ENCODE results near the gene LONRF3. TPM values are rescaled to one million over a fixed set of nuclear protein-coding genes. Genes with fewer than 3 reads are reported as not detected.

The LONRF3 gene
- 0.17 and 0.32 TPM in 2 replicates for total RNA-seq

DNA sequence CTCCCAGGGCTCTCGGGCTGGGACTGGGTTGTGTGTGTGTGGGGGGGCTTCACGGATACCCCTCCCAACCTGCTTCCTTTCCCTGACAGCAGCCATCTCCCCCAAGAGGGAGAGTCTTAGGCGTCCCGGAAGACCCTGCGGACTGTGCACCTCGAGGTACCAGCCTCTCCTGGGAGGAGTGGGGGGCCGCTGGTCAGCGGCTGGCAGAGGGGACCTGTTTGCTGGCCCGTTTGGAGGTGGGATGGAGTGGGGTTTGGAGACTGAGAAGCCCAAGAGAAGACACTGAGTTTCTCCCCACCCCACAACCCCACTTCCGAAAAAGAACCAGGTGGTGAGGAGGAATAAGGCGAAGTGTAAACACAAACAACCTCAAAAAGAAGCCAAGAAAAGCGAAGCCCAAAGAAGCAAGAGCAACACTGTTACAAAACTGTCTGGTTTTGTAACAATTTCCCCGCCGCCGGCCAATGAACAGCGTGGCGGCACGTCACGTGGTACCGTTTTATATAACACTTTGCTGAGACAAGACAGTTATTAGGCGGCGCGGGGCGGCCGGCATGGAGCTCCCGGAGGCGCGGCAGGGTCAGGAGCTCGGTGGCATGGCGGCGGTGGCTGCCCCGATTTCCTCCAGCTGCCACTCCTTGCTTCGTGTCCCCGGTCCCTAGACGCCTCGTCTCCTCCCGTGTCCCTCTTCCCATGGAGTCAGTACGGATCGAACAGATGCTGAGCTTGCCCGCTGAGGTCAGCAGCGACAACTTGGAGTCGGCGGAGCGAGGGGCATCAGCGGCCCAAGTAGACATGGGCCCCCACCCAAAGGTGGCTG, at the start of gene LONRF3:
LONRF3 (plus strand) TSS at position 531 of the 820 bp plus-strand sequence; CDS start at position 694, 163 bp downstream.
- intact Hi-C loops (cut with micrococcal nuclease): loop anchor here (2.0 to 10.0 kb wide), 2 partner anchors 31 to 129 kb away; no protein-coding TSS in a partner anchor

GRCh38 chrX:118928151-118928550, 46.3 kb upstream of the LONRF3 start:
- intact Hi-C loops (cut with micrococcal nuclease): no loop called here

GRCh38 chrX:118935352-118935751, 39.1 kb upstream of the LONRF3 start:
- intact Hi-C loops (cut with micrococcal nuclease): no loop called here

- intact Hi-C loops (cut with micrococcal nuclease): no loop called here
These were observed 33.3 kb upstream of the LONRF3 start for GRCh38 chrX:118941147-118941546.

DNA sequence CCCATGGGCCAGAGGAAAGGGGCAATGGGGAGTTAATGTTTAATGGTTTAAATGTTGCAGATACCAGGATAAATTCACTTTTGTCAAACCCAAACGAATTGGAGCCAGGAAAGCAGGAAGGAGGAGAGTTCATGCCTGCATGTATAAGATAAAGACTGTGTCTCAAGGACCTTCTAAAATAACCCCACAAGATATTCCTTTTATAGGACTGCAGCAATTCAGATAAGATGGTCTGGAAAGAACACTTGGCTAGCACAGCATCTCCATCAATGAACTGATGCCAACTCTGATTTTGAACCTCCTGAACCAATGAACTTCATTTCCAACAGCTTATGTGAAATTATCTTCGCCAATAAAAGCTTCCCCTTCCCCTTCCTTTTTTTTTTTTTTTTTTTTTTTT, 31.3 kb upstream of the LONRF3 start:
- intact Hi-C loops (cut with micrococcal nuclease): no loop called here

DNA sequence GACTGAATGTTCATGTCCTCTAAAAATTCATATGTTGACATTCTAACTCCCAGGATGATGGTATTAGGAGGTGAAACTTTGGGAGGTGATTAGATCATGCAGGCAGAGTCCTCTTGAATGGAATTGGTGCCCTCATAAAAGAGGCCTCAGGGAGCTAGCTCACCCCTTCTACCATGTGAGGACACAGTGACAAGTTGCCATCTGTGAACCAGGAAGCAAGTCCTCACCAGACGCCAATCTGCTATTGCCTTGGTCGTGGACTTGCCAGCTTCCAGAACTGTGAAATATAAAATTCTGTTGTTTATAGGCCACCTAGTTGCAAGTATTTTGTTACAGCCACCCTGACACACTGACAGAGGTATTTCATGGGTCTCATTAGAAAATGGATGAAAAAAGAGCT, 28.5 kb upstream of the LONRF3 start:
- intact Hi-C loops (cut with micrococcal nuclease): no loop called here

GRCh38 chrX:118948270-118948669, 26.1 kb upstream of the LONRF3 start:
- intact Hi-C loops (cut with micrococcal nuclease): no loop called here

- intact Hi-C loops (cut with micrococcal nuclease): no loop called here
These were observed 12.4 kb upstream of the LONRF3 start for GRCh38 chrX:118961866-118962560.

- intact Hi-C loops (cut with micrococcal nuclease): no loop called here
These were observed 11.3 kb upstream of the LONRF3 start for GRCh38 chrX:118963159-118963558.

GRCh38 chrX:118964252-118964651, 10.2 kb upstream of the LONRF3 start:
- intact Hi-C loops (cut with micrococcal nuclease): no loop called here

- intact Hi-C loops (cut with micrococcal nuclease): no loop called here
These were observed 9.0 kb upstream of the LONRF3 start for GRCh38 chrX:118965395-118965794.

DNA sequence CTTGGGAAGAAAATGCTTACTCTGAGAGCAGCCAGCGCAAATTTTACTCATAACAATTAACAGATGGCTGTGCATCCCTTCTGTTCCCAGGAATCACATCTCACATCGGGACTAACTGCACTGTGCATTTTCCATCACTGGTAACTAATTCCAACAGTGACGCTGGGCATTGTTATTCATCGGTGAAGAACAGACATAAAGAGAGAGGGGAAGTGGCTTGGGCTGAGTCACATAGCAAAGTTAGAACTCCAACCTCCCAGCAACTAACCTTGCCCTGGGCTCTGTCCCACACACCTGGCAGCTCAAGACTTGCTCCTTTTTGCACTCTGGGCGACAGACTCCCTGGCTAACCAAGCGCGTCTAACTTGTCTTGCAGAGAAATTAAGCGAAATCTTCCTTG, 6.4 kb upstream of the LONRF3 start:
- intact Hi-C loops (cut with micrococcal nuclease): no loop called here

DNA sequence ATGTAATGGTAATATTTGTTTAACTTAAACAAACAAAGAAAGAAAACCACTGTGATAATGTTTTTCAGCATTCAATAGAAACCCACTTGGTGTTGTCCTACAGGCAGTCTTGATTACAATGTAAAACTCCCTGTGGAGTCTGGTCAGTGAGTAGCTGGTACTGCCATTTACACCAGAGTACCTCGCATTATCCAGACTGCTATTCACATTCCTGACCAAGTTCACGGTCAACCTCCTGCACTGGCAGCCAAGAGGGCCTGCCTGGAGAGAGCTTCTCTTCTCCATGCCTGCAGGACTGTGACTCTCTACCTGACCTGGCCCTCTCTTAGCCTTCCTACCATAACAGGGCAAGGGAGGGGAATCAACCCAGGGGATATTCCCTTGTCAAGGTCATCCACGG, 2.9 kb upstream of the LONRF3 start:
- intact Hi-C loops (cut with micrococcal nuclease): loop anchor here (10.0 kb wide), 1 partner anchor 127 kb away; no protein-coding TSS in a partner anchor

DNA sequence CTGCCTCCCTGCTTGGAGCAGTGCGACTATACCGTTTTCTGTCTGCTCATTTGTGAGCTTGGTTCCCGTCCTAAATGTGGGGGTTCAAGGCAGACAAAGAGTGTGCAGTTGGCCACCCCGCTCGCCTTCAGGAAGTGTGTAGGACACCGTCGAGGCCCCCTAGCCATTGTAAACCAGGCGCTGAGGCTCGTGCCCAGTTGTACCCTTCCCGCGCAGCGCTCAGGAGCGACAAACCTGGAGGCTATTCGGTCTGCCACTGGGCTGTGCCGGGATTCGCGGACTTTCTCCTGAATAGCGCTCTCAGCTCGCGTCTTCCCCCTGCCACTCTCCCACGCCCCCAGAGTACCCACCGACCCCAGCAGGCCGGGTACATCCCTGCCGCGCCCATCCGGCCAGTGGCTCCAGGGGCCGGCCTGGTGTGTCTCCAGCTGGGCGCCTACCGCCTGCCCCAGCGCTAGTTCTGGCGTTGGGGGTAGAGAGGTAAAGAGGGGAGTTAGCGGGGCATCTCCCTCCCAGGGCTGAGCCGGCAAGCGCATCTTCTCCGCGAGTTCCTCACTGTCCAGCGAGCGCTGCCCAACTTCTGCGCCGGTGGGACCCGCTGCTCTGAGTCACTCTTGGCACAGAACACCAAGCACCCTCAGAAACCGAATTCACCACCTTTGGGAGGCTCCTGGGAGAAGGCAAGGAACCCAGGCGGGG, 880 bp upstream of the LONRF3 start:
- intact Hi-C loops (cut with micrococcal nuclease): loop anchor here (2.0 to 10.0 kb wide), 2 partner anchors 31 to 129 kb away; no protein-coding TSS in a partner anchor

DNA sequence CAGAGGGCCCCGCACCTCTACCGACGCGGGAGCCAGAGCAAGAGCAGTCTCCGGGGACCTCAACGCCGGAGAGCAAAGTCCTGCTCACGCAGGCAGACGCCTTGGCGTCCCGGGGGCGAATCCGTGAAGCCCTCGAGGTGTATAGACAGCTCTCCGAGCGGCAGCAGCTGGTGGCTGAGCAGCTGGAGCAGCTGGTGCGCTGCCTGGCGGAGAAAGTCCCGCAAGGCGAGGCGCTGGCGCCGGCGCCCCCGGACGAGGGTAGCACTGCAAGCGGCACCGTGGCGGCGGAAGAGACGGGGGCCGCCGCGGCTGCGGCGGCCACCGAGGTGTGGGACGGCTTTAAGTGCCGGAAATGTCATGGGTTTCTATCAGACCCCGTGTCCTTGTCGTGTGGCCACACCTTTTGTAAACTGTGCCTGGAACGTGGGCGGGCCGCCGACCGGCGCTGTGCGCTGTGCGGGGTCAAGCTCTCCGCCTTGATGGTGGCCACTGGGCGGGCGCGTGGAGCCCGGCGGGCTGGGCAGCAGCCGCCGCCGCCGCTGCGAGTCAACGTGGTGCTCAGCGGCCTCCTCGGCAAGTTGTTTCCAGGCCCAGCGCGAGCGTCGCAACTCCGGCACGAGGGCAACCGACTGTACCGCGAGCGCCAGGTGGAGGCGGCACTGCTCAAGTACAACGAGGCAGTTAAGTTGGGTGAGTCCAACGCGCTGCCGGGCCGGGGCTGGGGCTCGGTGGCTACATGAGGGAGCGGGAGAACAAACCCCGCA, 672 bp downstream of the LONRF3 start:
- intact Hi-C loops (cut with micrococcal nuclease): loop anchor here (2.0 to 10.0 kb wide), 2 partner anchors 30 to 130 kb away; no protein-coding TSS in a partner anchor

- intact Hi-C loops (cut with micrococcal nuclease): loop anchor here (2.0 to 10.0 kb wide), 2 partner anchors 29 to 131 kb away; no protein-coding TSS in a partner anchor
These were observed 1.6 kb downstream of the LONRF3 start for GRCh38 chrX:118975831-118976598.

GRCh38 chrX:118976599-118977340, 2.4 kb downstream of the LONRF3 start:
- intact Hi-C loops (cut with micrococcal nuclease): loop anchor here (10.0 kb wide), 1 partner anchor 132 kb away; no protein-coding TSS in a partner anchor

DNA sequence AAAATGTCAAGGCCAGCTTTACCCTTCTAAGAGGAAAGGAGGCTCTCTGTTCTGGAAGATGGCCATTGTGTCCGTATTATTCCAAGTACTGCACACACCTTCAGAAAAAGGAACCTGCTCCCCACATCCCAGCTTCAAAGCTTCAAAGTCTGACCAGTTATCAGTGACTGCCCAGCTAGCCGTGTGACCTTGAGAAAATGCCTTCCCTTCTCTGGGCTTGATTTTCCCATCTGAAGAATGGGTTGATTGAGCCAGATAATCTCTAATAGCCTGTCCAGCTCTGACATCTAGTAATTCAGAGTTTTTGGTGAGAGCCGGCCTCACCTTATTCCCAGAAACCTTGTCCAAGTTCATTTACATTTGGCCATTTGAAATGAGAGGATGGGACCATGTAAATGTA, 3.0 kb downstream of the LONRF3 start:
- intact Hi-C loops (cut with micrococcal nuclease): loop anchor here (10.0 kb wide), 1 partner anchor 133 kb away; no protein-coding TSS in a partner anchor

- intact Hi-C loops (cut with micrococcal nuclease): loop anchor here (10.0 kb wide), 1 partner anchor 134 kb away; no protein-coding TSS in a partner anchor
These were observed 4.0 kb downstream of the LONRF3 start for GRCh38 chrX:118978451-118978850.

Measured in T-helper 1 cell treated with Interleukin-12 subunit alpha and Interleukin-12 subunit beta and Interleukin-4 antibody, amounts not matched to agents 30 ng/mL and 1 ng/mL, for 36 hours (primary cell).